Prostate gland (tissue), 2 donors: ENCODE measurements around the gene MYL10. TPM values are rescaled to one million over a fixed set of nuclear protein-coding genes. Genes with fewer than 3 reads are reported as not detected.

ENCODE experiments used
- DNase-seq: peaks from one replicate; pipeline ENCODE4 v3.0.0-alpha.2; 2019; ENCODE audit warnings: low spot score
- H3K27ac ChIP-seq, 2 donors: fragments of 200-600 bp; sonication (generic); 2 replicates each; pipeline ENCODE4 v1.5.1; 2017 to 2019
- H3K27me3 ChIP-seq: fragments of 200-600 bp; sonication (generic); replicated peaks from 2 replicates; pipeline ENCODE4 v1.5.1; 2019; ENCODE audit not compliant: insufficient read depth
- H3K36me3 ChIP-seq, 2 donors: fragments of 200-600 bp; sonication (generic); 1 replicate in 1 of 2; 2 replicates in 1 of 2; pipeline versions ENCODE4 v1.5.1 to v1.8.1; 2017 to 2019
- H3K4me1 ChIP-seq: fragments of 200-600 bp; sonication (generic); replicated peaks from 2 replicates; pipeline ENCODE4 v1.5.1; 2019
- H3K4me3 ChIP-seq, 2 donors: fragments of 200-600 bp; sonication (generic); 2 replicates each; pipeline ENCODE4 v1.5.1; 2017 to 2019
- H3K9me3 ChIP-seq: fragments of 200-600 bp; sonication (generic); 2 replicates; pipeline ENCODE4 v1.5.1; 2017
- CTCF ChIP-seq, 4 experiments: fragments of 200-600 bp in 2 of 4; fragments of 450-650 bp in 2 of 4; sonication (generic) in 2 of 4; IDR thresholded peaks; 1 replicate in 3 of 4; 2 replicates in 1 of 4; pipeline ENCODE4 v1.5.1; 2016 to 2019; ENCODE audit warnings: antibody characterized with exemption in 4 of 4, mild to moderate bottlenecking in 2 of 4, moderate library complexity in 2 of 4
- POLR2A ChIP-seq: fragments of 450-650 bp; IDR thresholded peaks from one replicate; pipeline ENCODE4 v1.6.1; 2016; ENCODE audit warnings: antibody characterized with exemption, mild to moderate bottlenecking
- POLR2AphosphoS5 ChIP-seq: sonication (generic); formaldehyde crosslinking; IDR thresholded peaks from one replicate; pipeline ENCODE4 v1.6.1; 2017; ENCODE audit warnings: antibody characterized with exemption
- WGBS: methylation state at CpG from one replicate; pipeline ENCODE4 v1.1.5; 2018; 5-methylcytosine and 5-hydroxymethylcytosine counted together
- intact Hi-C: fragments of 100-400 bp; cut with DNase I; formaldehyde crosslinking; loops from one replicate; pipeline ENCODE4 v1.14.2; 2022
- total RNA-seq, 2 donors: library from RNA; depleted of rRNA; stranded (reverse); fragments of >200 nt; gene quantifications; one replicate each; pipeline ENCODE4 v1.1.0, GENCODE V29; 2016

Gene MYL10
- total RNA-seq, 2 donors from 2014 or later = not detected

GRCh38 chr7:101633511-101633910, 4.4 kb upstream of the MYL10 start:
- H3K27me3 ChIP-seq = no peaks in the 10 kb centered on the region
- no peaks in the 10 kb centered on the region for H3K36me3 ChIP-seq
- 67% methylated on average over 6 of the region's 6 CpGs for WGBS
- intact Hi-C loops = no loop called here
- no peaks in the 10 kb centered on the region for H3K9me3 ChIP-seq
- TF ChIP-seq CTCF (IDR thresholded peaks at IDR 0.05) (no peak), POLR2AphosphoS5 (no peak), POLR2A (no peak)
- H3K4me3 ChIP-seq = no peak overlapping the region
- no peaks in the 10 kb centered on the region for H3K4me1 ChIP-seq
- DNase-seq = no peak
- H3K27ac ChIP-seq = no peak overlapping the region

DNA sequence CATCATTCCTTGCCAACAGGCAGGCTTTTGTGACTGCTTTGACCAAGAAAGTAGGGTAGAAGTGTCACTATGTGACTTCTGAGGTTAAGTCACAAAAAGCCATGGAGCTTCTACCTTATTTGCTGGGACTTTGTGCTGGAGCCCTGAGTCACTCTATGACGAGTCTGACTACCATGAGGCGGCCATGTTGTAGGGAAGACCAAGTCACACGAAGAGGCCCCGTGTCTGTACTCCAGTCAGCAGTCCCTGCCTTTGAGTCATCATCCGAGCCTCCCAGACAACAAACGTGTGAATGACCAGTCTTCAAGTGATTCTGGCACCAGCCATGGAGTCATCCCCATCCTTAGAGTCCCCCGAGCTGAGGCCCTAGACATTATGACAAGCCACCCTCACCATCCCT, 3.5 kb upstream of the MYL10 start:
- WGBS = 96% methylated on average over 7 of the region's 7 CpGs
- H3K27ac ChIP-seq = no peak overlapping the region
- no peaks in the 10 kb centered on the region for H3K9me3 ChIP-seq
- intact Hi-C loops = no loop called here
- DNase-seq = no peak
- no peaks in the 10 kb centered on the region for H3K36me3 ChIP-seq
- no peaks in the 10 kb centered on the region for H3K4me1 ChIP-seq
- no peaks in the 10 kb centered on the region for H3K27me3 ChIP-seq
- no peak overlapping the region for H3K4me3 ChIP-seq
- TF ChIP-seq POLR2A (no peak), POLR2AphosphoS5 (no peak), CTCF (IDR thresholded peaks at IDR 0.05) (no peak)

GRCh38 chr7:101631224-101631714, 2.2 kb upstream of the MYL10 start:
- intact Hi-C loops = no loop called here
- no peak overlapping the region for H3K4me3 ChIP-seq
- H3K36me3 ChIP-seq = no peaks in the 10 kb centered on the region
- no peak overlapping the region for H3K27ac ChIP-seq
- H3K9me3 ChIP-seq = no peaks in the 10 kb centered on the region
- no peaks in the 10 kb centered on the region for H3K4me1 ChIP-seq
- TF ChIP-seq CTCF (IDR thresholded peaks at IDR 0.05) = no peak
- TF ChIP-seq POLR2A = no peak
- no peak for TF ChIP-seq POLR2AphosphoS5
- peaks cover 2% of the 10 kb centered on the region for H3K27me3 ChIP-seq
- 27% methylated on average over 4 of the region's 4 CpGs for WGBS
- DNase-seq = no peak

- TF ChIP-seq POLR2A (no peak), POLR2AphosphoS5 (no peak), CTCF (IDR thresholded peaks at IDR 0.05) (no peak)
- no peak overlapping the region for H3K27ac ChIP-seq
- no peak overlapping the region for H3K4me3 ChIP-seq
- H3K27me3 ChIP-seq = peaks cover 2% of the 10 kb centered on the region
- H3K4me1 ChIP-seq = no peaks in the 10 kb centered on the region
- DNase-seq = no peak
- 20% methylated on average over 15 of the region's 15 CpGs for WGBS
- intact Hi-C loops = no loop called here
- H3K9me3 ChIP-seq = no peaks in the 10 kb centered on the region
- no peaks in the 10 kb centered on the region for H3K36me3 ChIP-seq
These were observed 1.5 kb upstream of the MYL10 start for GRCh38 chr7:101630591-101630990.

DNA sequence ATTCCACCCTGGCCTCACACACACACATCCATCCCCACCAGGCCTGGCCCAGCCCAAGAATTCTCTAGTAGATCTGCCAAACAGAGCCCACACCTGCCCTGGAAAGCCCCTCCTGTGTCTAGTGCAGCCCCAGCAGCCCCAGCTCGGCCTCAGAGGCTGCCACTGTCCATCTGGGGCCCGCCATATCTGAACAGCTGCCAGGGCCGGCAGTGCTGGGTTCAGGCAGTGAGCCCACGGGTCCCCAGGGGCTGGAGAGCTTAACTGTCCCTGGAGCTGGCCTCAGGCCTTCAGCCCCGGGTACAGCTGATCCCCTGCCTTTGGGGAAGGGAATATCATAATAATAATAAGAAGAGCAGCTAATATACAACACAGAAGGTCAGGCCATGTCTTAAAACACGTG, 574 bp downstream of the MYL10 start:
- no peak for DNase-seq
- Histone ChIP-seq H3K36me3 (no peaks in the 10 kb centered on the region), H3K27me3 (peaks cover 2% of the 10 kb centered on the region), H3K9me3 (no peaks in the 10 kb centered on the region), H3K4me1 (no peaks in the 10 kb centered on the region), H3K4me3 (no peak overlapping the region), H3K27ac (no peak overlapping the region)
- 74% methylated on average over 6 of the region's 6 CpGs for WGBS
- intact Hi-C loops = no loop called here
- no peak for TF ChIP-seq CTCF (IDR thresholded peaks at IDR 0.05)
- no peak for TF ChIP-seq POLR2A
- TF ChIP-seq POLR2AphosphoS5 = no peak
